ENCODE data around the gene GLMN. TPM values are rescaled to one million over a fixed set of nuclear protein-coding genes. Genes with fewer than 3 reads are reported as not detected.

Gene GLMN
- total RNA-seq, 1 donor from 2014 or later = 14.7 TPM

GRCh38 chr1:92324784-92325183 is 26.0 kb upstream of the GLMN start:
- CTCF ChIA-PET = no interaction called here
- DNase-seq (no peak), ATAC-seq (ENCODE audit: low read depth) (no peak)
- Mint-ChIP-seq H3K36me3 (ENCODE audit: low read depth) (peaks cover 75% of the 10 kb centered on the region), H3K4me1 (no peaks in the 10 kb centered on the region), H3K4me3 (no peak overlapping the region), H3K27ac (no peak overlapping the region), H3K9me3 (peaks cover 31% of the 10 kb centered on the region), H3K27me3 (no peaks in the 10 kb centered on the region)
- intact Hi-C loops (cut with micrococcal nuclease) = no loop called here
- TF ChIP-seq CTCF (IDR thresholded peaks at IDR 0.05) = no peak
- POLR2A ChIA-PET = no interaction called here

- H3K4me1 Mint-ChIP-seq = no peaks in the 10 kb centered on the region
- H3K36me3 Mint-ChIP-seq (ENCODE audit: low read depth) = peaks cover 72% of the 10 kb centered on the region
These were observed 25.0 kb upstream of the GLMN start for GRCh38 chr1:92323473-92324453.

GRCh38 chr1:92317836-92318493 is 19.2 kb upstream of the GLMN start:
- CTCF ChIA-PET = no interaction called here
- Mint-ChIP-seq H3K36me3 (ENCODE audit: low read depth) (peaks cover 40% of the 10 kb centered on the region), H3K9me3 (no peaks in the 10 kb centered on the region), H3K4me3 (no peak overlapping the region), H3K27ac (no peak overlapping the region), H3K4me1 (no peaks in the 10 kb centered on the region), H3K27me3 (no peaks in the 10 kb centered on the region)
- ATAC-seq (ENCODE audit: low read depth) = no peak
- no peak for DNase-seq
- intact Hi-C loops (cut with micrococcal nuclease) = no loop called here
- no peak for TF ChIP-seq CTCF (IDR thresholded peaks at IDR 0.05)
- POLR2A ChIA-PET = no interaction called here

More at GRCh38 chr1:92323473-92324453, 25.0 kb upstream of the GLMN start:
- no peak for ATAC-seq (ENCODE audit: low read depth)
- no peaks in the 10 kb centered on the region for H3K27me3 Mint-ChIP-seq
- CTCF ChIA-PET = no interaction called here
- DNase-seq = no peak
- POLR2A ChIA-PET = no interaction called here
- H3K9me3 Mint-ChIP-seq = peaks cover 29% of the 10 kb centered on the region
- intact Hi-C loops (cut with micrococcal nuclease) = no loop called here
- TF ChIP-seq CTCF (IDR thresholded peaks at IDR 0.05) = no peak
- no peak overlapping the region for H3K4me3 Mint-ChIP-seq
- no peak overlapping the region for H3K27ac Mint-ChIP-seq

- intact Hi-C loops (cut with micrococcal nuclease) = no loop called here
- Mint-ChIP-seq H3K4me3 (no peak overlapping the region), H3K27ac (no peak overlapping the region), H3K27me3 (no peaks in the 10 kb centered on the region), H3K4me1 (no peaks in the 10 kb centered on the region), H3K9me3 (no peaks in the 10 kb centered on the region), H3K36me3 (ENCODE audit: low read depth) (peaks cover 42% of the 10 kb centered on the region)
- ATAC-seq (ENCODE audit: low read depth) (no peak), DNase-seq (no peak)
- ChIA-PET POLR2A (interaction anchor here (0.6 kb wide), 1 partner anchor 96 kb away, joined by 3 read pairs; no protein-coding TSS in a partner anchor), CTCF (no interaction called here)
- TF ChIP-seq CTCF (IDR thresholded peaks at IDR 0.05) = no peak
These were observed 17.2 kb upstream of the GLMN start for GRCh38 chr1:92315766-92316599.
